HepG2 (cell line): ENCODE data around the gene FAM20A. TPM values are rescaled to one million over a fixed set of nuclear protein-coding genes. Genes with fewer than 3 reads are reported as not detected.

Experiments used
- CHCHD3 ChIP-seq: sonication (generic); formaldehyde crosslinking; IDR thresholded peaks from 2 replicates; pipeline ENCODE4 v1.8.0; 2022; ENCODE audit warnings: mild to moderate bottlenecking, missing genetic modification reagents, moderate library complexity
- DZIP1 ChIP-seq: sonication (generic); formaldehyde crosslinking; IDR thresholded peaks from 2 replicates; pipeline ENCODE4 v1.5.0; 2020; ENCODE audit warnings: mild to moderate bottlenecking, missing genetic modification reagents
- FOSL2 ChIP-seq: sonication (generic); formaldehyde crosslinking; IDR thresholded peaks from 2 replicates; pipeline ENCODE4 v1.4.0; 2020; ENCODE audit warnings: missing genetic modification reagents
- FOXP4 ChIP-seq: sonication (generic); formaldehyde crosslinking; IDR thresholded peaks from 2 replicates; pipeline ENCODE4 v1.4.0; 2020; ENCODE audit warnings: missing genetic modification reagents
- KAT8 ChIP-seq: IDR thresholded peaks from 2 replicates; pipeline ENCODE4 v1.6.1; 2016; ENCODE audit warnings: missing genetic modification reagents, missing compliant biosample characterization
- MBNL3 ChIP-seq: fragments of 250-450 bp; sonication (Bioruptor Pico); conservative IDR thresholded peaks from 2 replicates; pipeline ENCODE4 v1.8.0; 2022; ENCODE audit warnings: mild to moderate bottlenecking, inconsistent platforms
- MED13 ChIP-seq: sonication (generic); formaldehyde crosslinking; IDR thresholded peaks from 2 replicates; pipeline ENCODE4 v1.5.0; 2020; ENCODE audit warnings: missing genetic modification reagents
- NCOA5 ChIP-seq: sonication (generic); formaldehyde crosslinking; IDR thresholded peaks from 2 replicates; pipeline ENCODE4 v1.4.0; 2020; ENCODE audit warnings: missing genetic modification reagents
- NFKBIZ ChIP-seq: IDR thresholded peaks from 2 replicates; pipeline ENCODE4 v1.6.1; 2018; ENCODE audit warnings: missing genetic modification reagents, missing compliant biosample characterization
- NR2F2 ChIP-seq: IDR thresholded peaks from 2 replicates; pipeline ENCODE4 v1.6.1; 2012; ENCODE audit warnings: low read depth, inconsistent platforms, borderline replicate concordance
- PCBP2 ChIP-seq: fragments of 200-400 bp; formaldehyde crosslinking; optimal IDR thresholded peaks from 2 replicates; pipeline ENCODE3; 2018; ENCODE audit warnings: low read length, low read depth; ENCODE audit not compliant: poor library complexity, severe bottlenecking
- RBM22 ChIP-seq: fragments of 200-400 bp; formaldehyde crosslinking; optimal IDR thresholded peaks from 2 replicates; pipeline ENCODE3; 2017; ENCODE audit warnings: mild to moderate bottlenecking, low read length, moderate library complexity
- RELA ChIP-seq: sonication (generic); formaldehyde crosslinking; IDR thresholded peaks from 2 replicates; pipeline ENCODE4 v1.4.0; 2020; ENCODE audit warnings: missing genetic modification reagents
- RORA ChIP-seq: sonication (generic); formaldehyde crosslinking; IDR thresholded peaks from 2 replicates; pipeline ENCODE4 v1.5.0; 2020; ENCODE audit warnings: mild to moderate bottlenecking, missing genetic modification reagents, moderate library complexity
- SOX5 ChIP-seq: IDR thresholded peaks from 2 replicates; pipeline ENCODE4 v1.6.1; 2016; ENCODE audit warnings: borderline replicate concordance
- ZBTB39 ChIP-seq: sonication (generic); formaldehyde crosslinking; IDR thresholded peaks from 2 replicates; pipeline ENCODE4 v1.5.0; 2020; ENCODE audit warnings: missing genetic modification reagents
- ZNF225 ChIP-seq: sonication (generic); formaldehyde crosslinking; IDR thresholded peaks from 2 replicates; pipeline ENCODE4 v1.4.0; 2020; ENCODE audit warnings: mild to moderate bottlenecking, missing genetic modification reagents
- ZNF484 ChIP-seq: sonication (generic); formaldehyde crosslinking; IDR thresholded peaks from 2 replicates; pipeline ENCODE4 v1.5.1; 2020; ENCODE audit warnings: mild to moderate bottlenecking, low read depth, missing genetic modification reagents, borderline replicate concordance
- ZNF550 ChIP-seq: sonication (generic); formaldehyde crosslinking; IDR thresholded peaks from 2 replicates; pipeline ENCODE4 v1.4.0; 2020; ENCODE audit warnings: mild to moderate bottlenecking, missing genetic modification reagents, borderline replicate concordance
- ZNF576 ChIP-seq: sonication (generic); formaldehyde crosslinking; IDR thresholded peaks from 2 replicates; pipeline ENCODE4 v1.4.0; 2020; ENCODE audit warnings: mild to moderate bottlenecking, missing genetic modification reagents
- ZNF615 ChIP-seq: sonication (generic); formaldehyde crosslinking; IDR thresholded peaks from 2 replicates; pipeline ENCODE4 v1.5.0; 2020; ENCODE audit warnings: mild to moderate bottlenecking, missing genetic modification reagents, borderline replicate concordance
- ZNF629 ChIP-seq: sonication (generic); formaldehyde crosslinking; conservative IDR thresholded peaks from 2 replicates; pipeline ENCODE4 v1.5.0; 2020; ENCODE audit warnings: missing genetic modification reagents
- ZSCAN20 ChIP-seq: sonication (generic); formaldehyde crosslinking; IDR thresholded peaks from 2 replicates; pipeline ENCODE4 v1.4.0; 2020; ENCODE audit warnings: missing genetic modification reagents, mild to moderate bottlenecking, borderline replicate concordance
- ZSCAN25 ChIP-seq: sonication (generic); formaldehyde crosslinking; IDR thresholded peaks from 2 replicates; pipeline ENCODE4 v1.8.0; 2022; ENCODE audit warnings: mild to moderate bottlenecking, missing genetic modification reagents
- polyA plus RNA-seq, 8 experiments: library from polyadenylated mRNA; depleted of rRNA in 3 of 8; stranded (reverse) in 7 of 8; unstranded in 1 of 8; fragments of >200 nt; fragmentation: Illumina TruSeq in 4 of 8; extraction: Trizol in 4 of 8; gene quantifications; 2 replicates each; pipeline versions ENCODE4 v1.2.1 to v1.2.3, GENCODE V29; 2011 to 2016; ENCODE audit warnings: low read depth in 4 of 8, missing spikeins in 1 of 8, mixed read lengths in 1 of 8; ENCODE audit not compliant: insufficient read depth in 1 of 8
- total RNA-seq, 5 experiments: library from RNA; depleted of rRNA; stranded (reverse); fragments of >200 nt; fragmentation: Illumina TruSeq; extraction: Trizol; gene quantifications; 2 replicates each; pipeline ENCODE4 v1.2.3, GENCODE V29; 2016; ENCODE audit warnings: low read depth in 1 of 5

FAM20A gene
- total and polyA plus RNA-seq, 2 of the 13 experiments (the other 11 are each of a cell fraction or from before 2014, with no cell fraction given) = 9.3 to 20.7 TPM

- TF ChIP-seq FOXP4 (CRISPR knock-in tag) (peak; percentile 72), ZSCAN25 (no peak), ZNF225 (no peak), ZNF484 (no peak), PCBP2 (no peak), KAT8 (no peak; the same call in 1 of the 2 replicates), ZBTB39 (CRISPR knock-in tag) (no peak), ZNF615 (CRISPR knock-in tag) (peak; percentile 83; the same call in 1 of the 2 replicates), SOX5 (CRISPR knock-in tag) (peak; percentile 92), NR2F2 (peak; percentile 84), ZNF550 (no peak), DZIP1 (no peak), MBNL3 (no peak), CHCHD3 (CRISPR knock-in tag) (no peak), RBM22 (no peak), RORA (CRISPR knock-in tag) (no peak), ZNF629 (peak; percentile 64), ZSCAN20 (CRISPR knock-in tag) (no peak), NFKBIZ (CRISPR knock-in tag) (peak; percentile 99; the same call in 1 of the 2 replicates), NCOA5 (CRISPR knock-in tag) (no peak), ZNF576 (CRISPR knock-in tag) (no peak), FOSL2 (peak; percentile 88), RELA (CRISPR knock-in tag) (no peak), MED13 (0 out of 2 replicates have a peak, but pooled peaks have one; percentile 45)
Observed at GRCh38 chr17:68580236-68580770, 20.9 kb downstream of the FAM20A start (continued).
